Nephron (organoid): Measurements from ENCODE around the gene FHDC1.

Source experiments
- H3K27ac Mint-ChIP-seq, 3 experiments: 2 replicates each; pipeline ENCODE4 v1.8.0; 2020; ENCODE audit warnings: mixed read lengths in 3 of 3, mild to moderate bottlenecking in 2 of 3, moderate library complexity in 1 of 3
- H3K27me3 Mint-ChIP-seq: 2 replicates; pipeline ENCODE4 v1.8.0; 2021; ENCODE audit warnings: low read depth, mild to moderate bottlenecking, moderate library complexity, mixed read lengths
- H3K36me3 Mint-ChIP-seq: 2 replicates; pipeline ENCODE4 v1.8.0; 2020; ENCODE audit warnings: low read depth, mixed read lengths
- H3K4me1 Mint-ChIP-seq: 2 replicates; pipeline ENCODE4 v1.8.0; 2020; ENCODE audit warnings: mixed read lengths
- H3K4me3 Mint-ChIP-seq, 3 experiments: 2 replicates each; pipeline ENCODE4 v1.8.0; 2020; ENCODE audit warnings: mild to moderate bottlenecking in 3 of 3, mixed read lengths in 3 of 3, moderate library complexity in 2 of 3
- H3K9me3 Mint-ChIP-seq: 2 replicates; pipeline ENCODE4 v1.8.0; 2020; ENCODE audit warnings: mixed read lengths
- CTCF ChIP-seq, 3 experiments: fragments of 200-600 bp; sonication (generic); IDR thresholded peaks; one replicate each; pipeline ENCODE4 v1.5.0; 2021; ENCODE audit warnings: antibody characterized with exemption in 3 of 3; ENCODE audit not compliant: unreplicated experiment in 3 of 3

FHDC1 gene

GRCh38 chr4:152991398-152991797 lies 55.3 kb downstream of the FHDC1 start:
- H3K4me3 Mint-ChIP-seq = no peak overlapping the region
- TF ChIP-seq CTCF (IDR thresholded peaks at IDR 0.05; ENCODE audit: unreplicated experiment in 3 of 3) = no peak

GRCh38 chr4:152992027-152992426 lies 55.9 kb downstream of the FHDC1 start:
- no peak overlapping the region for H3K27ac Mint-ChIP-seq
- TF ChIP-seq CTCF (IDR thresholded peaks at IDR 0.05; ENCODE audit: unreplicated experiment in 3 of 3) = no peak
- H3K36me3 Mint-ChIP-seq = no peaks in the 10 kb centered on the region
- H3K9me3 Mint-ChIP-seq = no peaks in the 10 kb centered on the region
- H3K27me3 Mint-ChIP-seq = peaks cover 10% of the 10 kb centered on the region
- H3K4me1 Mint-ChIP-seq = no peaks in the 10 kb centered on the region
- no peak overlapping the region for H3K4me3 Mint-ChIP-seq

More at GRCh38 chr4:152991398-152991797, 55.3 kb downstream of the FHDC1 start:
- H3K9me3 Mint-ChIP-seq = no peaks in the 10 kb centered on the region
- no peak overlapping the region for H3K27ac Mint-ChIP-seq
- H3K4me1 Mint-ChIP-seq = no peaks in the 10 kb centered on the region
- H3K27me3 Mint-ChIP-seq = peaks cover 9% of the 10 kb centered on the region
- no peaks in the 10 kb centered on the region for H3K36me3 Mint-ChIP-seq

- Mint-ChIP-seq H3K4me3 (no peak overlapping the region), H3K27me3 (peaks cover 10% of the 10 kb centered on the region), H3K4me1 (no peaks in the 10 kb centered on the region), H3K36me3 (no peaks in the 10 kb centered on the region), H3K27ac (no peak overlapping the region), H3K9me3 (no peaks in the 10 kb centered on the region)
- no peak for TF ChIP-seq CTCF (IDR thresholded peaks at IDR 0.05; ENCODE audit: unreplicated experiment in 3 of 3)
Measured at GRCh38 chr4:152992466-152992865, 56.3 kb downstream of the FHDC1 start.

GRCh38 chr4:152994038-152994437 lies 57.9 kb downstream of the FHDC1 start:
- no peak overlapping the region for H3K27ac Mint-ChIP-seq
- no peak for TF ChIP-seq CTCF (IDR thresholded peaks at IDR 0.05; ENCODE audit: unreplicated experiment in 3 of 3)
- H3K27me3 Mint-ChIP-seq = peaks cover 10% of the 10 kb centered on the region
- H3K9me3 Mint-ChIP-seq = no peaks in the 10 kb centered on the region
- H3K4me3 Mint-ChIP-seq = no peak overlapping the region
- H3K4me1 Mint-ChIP-seq = no peaks in the 10 kb centered on the region
- no peaks in the 10 kb centered on the region for H3K36me3 Mint-ChIP-seq

GRCh38 chr4:152996111-152996571 lies 60.0 kb downstream of the FHDC1 start:
- no peak for TF ChIP-seq CTCF (IDR thresholded peaks at IDR 0.05; ENCODE audit: unreplicated experiment in 3 of 3)

GRCh38 chr4:152996672-152997071 lies 60.5 kb downstream of the FHDC1 start:
- no peak overlapping the region for H3K27ac Mint-ChIP-seq
- H3K36me3 Mint-ChIP-seq = no peaks in the 10 kb centered on the region
- peaks cover 8% of the 10 kb centered on the region for H3K4me1 Mint-ChIP-seq
- no peak overlapping the region for H3K4me3 Mint-ChIP-seq
- TF ChIP-seq CTCF (IDR thresholded peaks at IDR 0.05; ENCODE audit: unreplicated experiment in 3 of 3) = no peak
- H3K9me3 Mint-ChIP-seq = no peaks in the 10 kb centered on the region
- peaks cover 10% of the 10 kb centered on the region for H3K27me3 Mint-ChIP-seq

More at GRCh38 chr4:152996111-152996571, 60.0 kb downstream of the FHDC1 start:
- H3K4me1 Mint-ChIP-seq = peaks cover 5% of the 10 kb centered on the region
- no peak overlapping the region for H3K27ac Mint-ChIP-seq
- no peaks in the 10 kb centered on the region for H3K9me3 Mint-ChIP-seq
- H3K4me3 Mint-ChIP-seq = no peak overlapping the region
- H3K27me3 Mint-ChIP-seq = peaks cover 10% of the 10 kb centered on the region
- no peaks in the 10 kb centered on the region for H3K36me3 Mint-ChIP-seq
